ENCODE measurements around the gene ST14.
"Not testable (repeated sequence)": the region's sequence is repeated elsewhere in the genome, so short reads cannot be mapped to it uniquely, and the experiment has no call there.

ST14 gene

DNA sequence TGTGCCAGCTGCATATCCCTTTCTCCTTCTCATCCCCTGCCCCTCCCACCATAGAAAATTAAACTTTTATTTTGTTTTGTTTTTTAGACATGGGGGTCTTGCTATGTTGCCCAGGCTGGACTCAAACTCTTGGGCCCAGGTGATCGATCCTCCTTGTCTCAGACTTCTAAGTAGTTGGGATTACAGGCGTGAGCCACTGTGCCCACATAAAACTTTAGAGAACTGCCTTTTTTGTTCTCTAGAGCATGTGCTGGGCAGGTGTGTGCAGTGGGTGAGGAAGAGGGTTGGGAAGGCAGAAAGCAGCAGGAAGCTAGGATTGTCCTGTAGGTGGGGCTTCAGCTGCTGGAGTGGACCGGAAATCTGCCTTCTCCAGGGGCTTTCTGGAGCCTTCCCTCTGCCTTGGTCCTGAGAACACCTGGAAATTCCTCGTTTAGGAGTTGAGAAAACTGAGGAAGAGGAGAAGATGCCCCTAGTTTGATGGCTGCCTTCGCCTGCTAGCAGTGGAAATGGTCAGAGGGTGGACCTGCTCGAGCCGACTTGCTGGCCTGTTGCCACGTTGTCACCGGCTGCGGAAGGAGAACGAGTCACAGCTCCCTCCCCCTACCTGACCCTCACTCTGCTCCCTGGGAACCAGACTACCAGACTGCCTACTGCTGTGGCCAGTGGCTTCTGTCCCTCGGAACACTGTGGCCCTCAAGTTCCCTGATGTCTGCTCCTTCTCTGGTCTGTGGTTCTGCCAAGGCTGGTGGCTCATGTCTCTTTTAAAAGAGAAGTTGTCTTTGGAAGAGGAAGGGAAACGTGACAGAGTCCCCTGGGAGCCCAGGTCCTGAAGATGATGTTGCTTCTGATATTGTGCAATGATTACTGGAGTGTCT lies 4.0 kb downstream of the ST14 start:
- no peak for TF ChIP-seq POLR2A (IDR thresholded peaks at IDR 0.05; ENCODE audit: low read depth, low read length)
- no peak for FAIRE-seq
- DNase-seq (ENCODE audit: insufficient read length, low spot score), result no peak

DNA sequence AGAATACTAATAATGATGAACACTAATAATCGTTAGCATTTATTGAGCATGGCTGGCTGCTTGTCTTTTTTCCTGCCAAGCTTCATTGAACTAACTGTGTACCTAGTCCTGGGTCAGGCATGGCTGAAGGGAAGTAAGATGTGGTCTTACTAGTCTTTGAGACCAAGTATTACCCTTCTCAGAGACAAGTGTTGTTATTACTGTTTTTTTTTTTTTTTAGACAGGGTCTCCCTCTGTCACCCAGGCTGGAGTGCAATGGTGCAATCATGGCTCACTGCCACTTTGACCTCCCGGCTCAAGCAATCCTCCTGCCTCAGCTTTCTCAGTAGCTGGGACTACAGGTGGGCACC lies 4.6 kb downstream of the ST14 start:
- no peak for FAIRE-seq
- no peak for DNase-seq (ENCODE audit: insufficient read length, low spot score)
- no peak for TF ChIP-seq POLR2A (IDR thresholded peaks at IDR 0.05; ENCODE audit: low read depth, low read length)

GRCh38 chr11:130165601-130166456 lies 6.2 kb downstream of the ST14 start:
- FAIRE-seq (no peak), DNase-seq (ENCODE audit: insufficient read length, low spot score) (no peak)
- TF ChIP-seq POLR2A (IDR thresholded peaks at IDR 0.05; ENCODE audit: low read depth, low read length), result no peak

- no peak for TF ChIP-seq POLR2A (IDR thresholded peaks at IDR 0.05; ENCODE audit: low read depth, low read length)
- FAIRE-seq, result peak; percentile 98
- DNase-seq (ENCODE audit: insufficient read length, low spot score), result peak; percentile 94
Observed at GRCh38 chr11:130166457-130166784, 6.8 kb downstream of the ST14 start.

- FAIRE-seq (no peak), DNase-seq (ENCODE audit: insufficient read length, low spot score) (no peak)
- TF ChIP-seq POLR2A (IDR thresholded peaks at IDR 0.05; ENCODE audit: low read depth, low read length), result no peak
Observed at GRCh38 chr11:130167146-130167545, 7.6 kb downstream of the ST14 start.

DNA sequence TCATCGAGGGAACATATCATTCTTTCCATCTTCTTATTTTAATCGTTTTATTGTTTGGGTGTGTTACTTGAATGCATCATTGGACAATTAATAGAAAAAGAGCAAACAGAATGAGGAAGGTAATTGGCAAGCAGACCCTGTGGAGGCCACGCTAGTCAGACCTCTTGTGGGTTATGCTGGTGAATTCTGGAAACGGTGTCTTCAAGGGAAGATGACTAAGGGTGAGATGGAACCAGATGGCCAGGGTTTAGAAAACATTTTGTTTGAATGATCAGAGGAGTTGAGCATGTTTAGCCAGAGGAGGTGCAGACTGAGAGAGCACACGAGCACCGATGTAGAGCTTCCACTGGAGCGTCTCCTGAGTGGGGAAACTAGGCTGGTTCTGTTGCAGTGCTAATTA lies 8.5 kb downstream of the ST14 start:
- FAIRE-seq (no peak), DNase-seq (ENCODE audit: insufficient read length, low spot score) (no peak)
- no peak for TF ChIP-seq POLR2A (IDR thresholded peaks at IDR 0.05; ENCODE audit: low read depth, low read length)

DNA sequence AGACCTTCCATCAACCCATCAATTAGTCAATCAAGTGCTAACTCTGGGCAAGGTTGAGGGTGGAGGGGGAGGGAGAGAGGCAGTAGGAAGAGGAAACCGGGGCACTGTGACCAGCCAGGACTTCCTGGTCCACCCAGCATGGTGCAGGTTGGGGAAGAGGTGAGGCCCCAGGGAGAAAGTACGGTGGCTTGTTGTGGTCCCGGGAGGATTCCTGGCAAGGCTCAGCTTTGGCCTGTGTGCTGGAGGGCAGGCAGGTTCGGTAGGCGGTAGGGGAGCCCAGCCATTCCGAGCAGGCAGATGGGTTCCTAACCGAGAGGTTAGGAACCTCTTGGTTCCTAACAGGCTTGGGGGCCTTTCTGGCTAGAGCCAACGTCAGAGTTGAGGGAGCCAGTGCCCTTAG lies 10.8 kb downstream of the ST14 start:
- FAIRE-seq (no peak), DNase-seq (ENCODE audit: insufficient read length, low spot score) (no peak)
- no peak for TF ChIP-seq POLR2A (IDR thresholded peaks at IDR 0.05; ENCODE audit: low read depth, low read length)

GRCh38 chr11:130171534-130171933 lies 12.0 kb downstream of the ST14 start:
- DNase-seq (ENCODE audit: insufficient read length, low spot score) (no peak), FAIRE-seq (no peak)
- TF ChIP-seq POLR2A (IDR thresholded peaks at IDR 0.05; ENCODE audit: low read depth, low read length), result no peak

DNA sequence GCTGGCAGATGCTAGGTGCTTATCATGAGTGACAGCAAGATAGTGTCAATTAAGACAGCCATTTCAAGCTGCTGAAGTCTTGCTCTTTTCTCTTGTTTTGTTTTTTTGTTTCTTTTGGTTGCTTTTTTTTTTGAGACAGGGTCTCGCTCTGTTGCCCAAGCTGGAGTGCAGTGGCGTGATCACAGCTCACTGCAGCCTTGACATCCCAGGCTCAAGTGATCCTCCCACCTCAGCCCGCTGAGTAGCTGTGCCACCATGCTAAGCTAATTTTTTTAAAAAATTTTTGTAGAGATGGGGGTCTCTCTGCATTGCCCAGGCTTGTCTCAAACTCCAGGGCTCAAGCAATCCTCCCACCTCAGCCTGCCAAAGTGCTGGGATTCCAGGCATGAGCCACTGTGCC lies 12.4 kb downstream of the ST14 start:
- DNase-seq (ENCODE audit: insufficient read length, low spot score), result not testable (repeated sequence)

DNA sequence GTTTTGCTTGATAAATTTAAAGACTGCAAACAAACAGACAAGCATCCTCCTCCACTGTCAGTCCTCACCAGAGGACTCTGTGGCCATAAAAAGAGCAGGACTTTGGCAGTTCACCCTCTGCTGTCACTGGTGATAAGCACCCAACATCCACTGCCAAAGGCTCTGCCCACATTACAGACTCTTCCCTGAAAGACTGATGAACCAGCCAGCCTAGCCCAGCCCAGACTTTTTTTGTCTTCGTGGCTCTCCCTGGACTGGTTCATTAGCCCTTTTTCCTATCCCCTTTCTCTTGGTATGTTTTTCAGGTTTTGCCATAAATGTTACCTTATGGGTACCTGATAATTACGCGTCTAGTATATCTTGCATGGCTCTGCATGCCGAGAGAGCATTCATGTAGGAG lies 15.1 kb downstream of the ST14 start:
- DNase-seq (ENCODE audit: insufficient read length, low spot score), result no peak
- FAIRE-seq, result no peak
- no peak for TF ChIP-seq POLR2A (IDR thresholded peaks at IDR 0.05; ENCODE audit: low read depth, low read length)

More for the DNA sequence above, 12.4 kb downstream of the ST14 start:
- not testable (repeated sequence) for FAIRE-seq

GRCh38 chr11:130175898-130176297 lies 16.3 kb downstream of the ST14 start:
- DNase-seq (ENCODE audit: insufficient read length, low spot score), result no peak
- no peak for FAIRE-seq
- TF ChIP-seq POLR2A (IDR thresholded peaks at IDR 0.05; ENCODE audit: low read depth, low read length), result no peak

- FAIRE-seq (no peak), DNase-seq (ENCODE audit: insufficient read length, low spot score) (no peak)
- no peak for TF ChIP-seq POLR2A (IDR thresholded peaks at IDR 0.05; ENCODE audit: low read depth, low read length)
Observed at GRCh38 chr11:130177782-130178181, 18.2 kb downstream of the ST14 start.

GRCh38 chr11:130178441-130179339 lies 19.1 kb downstream of the ST14 start:
- TF ChIP-seq POLR2A (IDR thresholded peaks at IDR 0.05; ENCODE audit: low read depth, low read length), result no peak
- no peak for FAIRE-seq
- no peak for DNase-seq (ENCODE audit: insufficient read length, low spot score)

All from H54 (cell line).